Inflammatory macrophage treated with lipopolysaccharide for 1 hour (primary cell): ENCODE data around the gene RASL10B.
"Not testable (repeated sequence)": the region's sequence is repeated elsewhere in the genome, so short reads cannot be mapped to it uniquely, and the experiment has no call there.

Experiments
- DNase-seq, 2 donors: peaks; one replicate each; pipeline ENCODE4 v3.0.0-alpha.2; 2020 to 2022

Gene RASL10B, protein sequence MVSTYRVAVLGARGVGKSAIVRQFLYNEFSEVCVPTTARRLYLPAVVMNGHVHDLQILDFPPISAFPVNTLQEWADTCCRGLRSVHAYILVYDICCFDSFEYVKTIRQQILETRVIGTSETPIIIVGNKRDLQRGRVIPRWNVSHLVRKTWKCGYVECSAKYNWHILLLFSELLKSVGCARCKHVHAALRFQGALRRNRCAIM

GRCh38 chr17:35731239-35731916, at the start of gene RASL10B:
TSS of gene RASL10B (plus strand) at chr17:35731639. CDS start at chr17:35735185, 3,546 bp downstream.
- no peak for DNase-seq

DNA sequence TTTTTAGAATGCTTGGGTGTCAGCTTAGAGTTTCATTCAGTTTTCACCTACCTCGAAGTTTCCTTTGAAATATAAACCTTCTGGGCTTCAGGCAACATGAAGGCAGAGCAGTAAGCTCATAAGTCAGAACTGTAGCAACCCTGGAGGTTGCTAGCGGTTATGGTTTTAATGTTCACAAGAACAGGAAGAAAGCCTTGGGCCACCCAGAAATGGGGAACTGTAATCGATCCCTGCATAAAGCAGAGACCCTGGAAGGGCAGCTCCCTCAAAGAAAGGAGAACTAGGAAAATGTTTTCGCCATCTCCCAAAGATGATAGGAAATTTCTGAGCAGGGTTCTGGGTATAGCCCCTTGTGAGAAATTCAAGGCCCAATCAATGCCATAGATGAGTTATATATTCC, 47.8 kb upstream of the RASL10B start:
- peak; percentile 45 to 61 for DNase-seq

DNA sequence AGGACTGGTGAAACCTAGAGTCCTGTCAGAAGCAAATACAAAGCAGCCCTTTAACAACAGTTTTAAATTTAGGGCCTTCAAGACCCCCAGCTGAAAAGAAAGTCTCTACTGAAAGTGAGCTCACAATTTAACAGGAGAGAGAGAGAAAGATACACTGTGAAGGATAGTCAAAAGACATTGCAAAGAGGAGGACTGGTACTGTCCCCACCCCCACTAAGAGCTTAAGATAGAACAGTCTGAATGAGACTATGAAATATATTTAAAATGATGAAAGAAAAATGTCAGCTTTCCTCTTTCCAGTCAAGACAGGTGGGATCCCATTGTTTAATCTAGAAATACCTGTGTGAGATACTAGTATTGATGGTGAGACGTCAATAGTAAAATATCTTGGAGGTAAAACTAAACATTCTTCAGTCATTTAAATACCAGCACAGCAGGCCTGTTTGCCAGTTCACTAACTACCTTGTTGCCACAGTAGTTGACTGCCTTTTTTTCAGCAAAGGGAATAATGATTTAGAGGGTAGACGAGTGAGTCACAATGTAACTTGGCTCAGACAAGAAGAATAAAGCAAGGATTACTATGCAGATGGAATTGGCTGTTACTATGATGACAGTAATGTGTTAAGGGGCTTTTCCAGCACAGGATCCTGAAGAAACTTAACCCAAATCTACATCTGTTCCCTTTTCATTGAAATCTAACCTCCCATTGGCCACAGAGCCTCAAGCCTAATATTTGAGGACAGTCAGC, 47.2 kb upstream of the RASL10B start:
- DNase-seq = no peak

DNA sequence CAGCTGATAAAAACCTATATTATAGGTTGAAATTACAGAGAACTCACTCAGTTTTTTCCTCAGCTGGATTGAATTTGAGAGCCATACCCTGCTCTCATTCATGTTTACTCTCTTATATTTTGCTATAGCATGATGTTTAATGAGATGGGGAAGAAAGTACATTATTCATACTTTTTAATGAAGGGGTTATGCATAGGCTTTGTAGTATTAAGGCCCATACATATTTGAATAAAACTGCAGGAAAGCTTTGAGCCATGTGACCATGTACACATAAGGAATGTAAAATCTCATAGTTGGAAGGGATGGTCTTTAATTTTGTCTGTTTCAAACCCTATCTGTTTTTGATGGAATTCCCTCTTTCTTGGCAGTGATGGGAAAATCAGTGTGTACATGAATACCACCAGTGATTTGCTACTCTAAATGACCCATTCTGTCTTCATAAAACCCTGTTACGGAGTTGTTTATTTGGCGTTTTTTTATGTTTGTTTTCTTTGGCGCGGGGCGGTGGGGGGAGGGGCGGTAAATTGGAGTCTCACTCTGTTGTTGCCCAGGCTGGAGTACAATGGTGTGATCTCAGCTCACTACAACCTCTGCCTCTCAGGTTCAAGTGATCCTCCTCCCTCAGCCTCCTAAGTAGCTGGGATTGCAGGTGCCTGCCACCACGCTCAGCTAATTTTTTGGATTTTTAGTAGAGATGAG, 38.8 kb upstream of the RASL10B start:
- DNase-seq = no peak

DNA sequence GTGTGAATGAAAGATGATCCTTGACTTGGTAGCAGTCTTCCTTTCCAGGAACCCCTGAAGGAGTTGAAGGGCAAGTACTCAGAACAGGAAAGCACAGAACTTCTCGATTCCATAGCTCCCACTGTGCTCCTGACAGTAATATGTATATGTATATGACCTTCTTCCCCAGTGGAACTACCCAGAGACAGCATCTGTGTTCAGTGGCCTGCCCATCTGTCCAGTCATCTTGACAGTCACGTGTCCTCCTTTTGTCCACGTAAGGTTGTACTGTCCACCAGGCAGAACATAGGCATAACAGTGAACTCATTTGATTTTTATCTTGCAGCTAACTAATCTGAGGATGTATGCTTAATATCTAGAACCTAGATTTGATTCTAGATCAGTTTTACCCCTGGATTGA, 37.8 kb upstream of the RASL10B start:
- no peak for DNase-seq

DNA sequence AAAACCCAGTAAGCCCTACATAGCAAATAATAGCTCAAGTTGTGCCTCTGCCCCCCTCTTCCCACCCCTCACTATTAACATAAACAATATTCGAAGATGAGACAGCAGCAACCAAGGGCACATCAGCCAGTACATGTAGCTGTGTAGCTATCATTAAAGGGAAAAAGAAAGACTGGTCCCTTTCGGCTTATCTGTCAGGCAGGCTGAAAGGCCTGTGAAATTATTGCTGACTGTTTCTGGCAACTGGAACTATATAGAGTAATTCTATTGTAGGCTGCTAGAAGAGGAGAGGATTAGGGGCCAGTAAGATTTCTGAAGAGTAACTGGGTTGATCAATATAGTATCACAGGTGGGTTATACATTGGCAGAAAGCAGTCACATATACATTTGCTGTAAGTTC, 36.5 kb upstream of the RASL10B start:
- DNase-seq = no peak

GRCh38 chr17:35695613-35696012, 35.8 kb upstream of the RASL10B start:
- no peak for DNase-seq

- DNase-seq = no peak
Measured at GRCh38 chr17:35698800-35699199, 32.6 kb upstream of the RASL10B start.

- DNase-seq = no peak
Measured at GRCh38 chr17:35700150-35700549, 31.3 kb upstream of the RASL10B start.

DNA sequence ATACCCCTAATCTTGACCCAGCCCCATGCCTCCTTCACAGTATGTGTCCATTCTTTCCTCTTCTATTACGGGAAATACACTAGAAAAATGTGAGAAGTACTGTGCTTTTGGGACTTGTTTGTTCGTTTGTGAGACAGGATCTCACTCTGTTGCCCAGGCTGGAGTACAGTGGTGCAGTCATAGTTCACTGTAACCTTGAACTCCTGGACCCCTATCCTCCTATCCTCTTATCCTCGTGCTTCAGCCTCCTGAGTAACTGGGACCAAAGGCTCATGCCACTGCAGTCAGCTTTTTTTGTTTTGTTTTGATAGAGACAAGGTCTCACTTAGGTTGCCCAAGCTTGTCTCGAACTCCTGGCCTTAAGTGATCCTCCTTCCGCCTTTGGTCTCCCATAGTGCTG, 29.9 kb upstream of the RASL10B start:
- DNase-seq = no peak

DNA sequence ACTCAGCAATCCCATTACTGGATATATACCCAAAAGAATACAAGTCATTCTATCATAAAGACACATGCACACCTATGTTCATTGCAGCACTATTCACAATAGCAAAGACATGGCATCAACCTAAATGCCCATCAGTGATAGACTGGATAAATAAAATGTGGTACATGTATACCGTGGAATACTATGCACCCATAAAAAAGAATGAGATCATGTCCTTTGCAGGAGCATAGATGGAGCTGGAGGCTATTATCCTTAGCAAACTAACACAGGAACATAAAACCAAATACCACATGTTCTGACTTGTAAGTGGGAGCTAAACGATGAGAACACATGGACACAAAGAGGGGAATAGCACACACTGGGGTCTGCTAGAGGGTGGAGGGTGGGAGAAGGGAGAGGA, 28.1 kb upstream of the RASL10B start:
- DNase-seq = not testable (repeated sequence)

DNA sequence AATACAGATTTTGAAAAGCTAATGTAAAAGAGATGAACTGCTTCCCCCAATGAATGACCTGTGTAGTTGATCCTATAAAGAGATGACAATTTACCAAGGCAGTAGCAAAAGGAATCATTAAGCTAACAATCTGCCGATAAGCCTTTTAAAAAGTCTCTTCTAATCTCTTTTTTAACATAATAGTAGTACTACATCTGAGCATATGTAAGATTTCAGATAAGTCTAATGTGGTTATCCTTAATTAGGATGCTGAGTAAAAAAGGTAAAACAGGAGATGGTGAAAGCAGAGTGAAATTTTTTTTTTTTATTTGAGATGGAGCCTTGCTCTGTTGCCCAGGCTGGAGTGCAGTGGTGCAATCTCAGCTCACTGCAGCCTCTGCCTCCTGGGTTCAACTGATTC, 26.2 kb upstream of the RASL10B start:
- DNase-seq = no peak

- no peak for DNase-seq
Measured at GRCh38 chr17:35705705-35706104, 25.7 kb upstream of the RASL10B start.

DNA sequence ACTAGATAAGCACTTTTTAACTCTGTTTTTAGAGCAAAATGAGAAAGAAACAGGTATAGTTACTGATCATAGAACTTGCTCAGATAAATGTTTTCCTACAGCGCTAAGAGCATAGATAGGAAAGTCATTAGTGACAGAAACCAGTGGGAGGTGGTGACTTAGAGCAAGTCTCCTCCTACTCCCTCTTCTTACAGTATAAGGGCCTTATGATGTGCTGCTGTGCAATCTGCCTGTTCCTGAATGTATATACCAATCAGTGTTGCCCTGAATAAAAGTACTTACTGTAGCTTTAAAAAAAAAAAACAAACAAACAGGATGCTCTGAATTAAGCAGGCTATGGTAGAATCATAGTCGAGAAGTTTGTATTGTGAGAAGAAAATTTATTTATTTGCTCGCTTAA, 23.3 kb upstream of the RASL10B start:
- DNase-seq = peak; percentile 17 to 61

- DNase-seq = no peak
Measured at GRCh38 chr17:35708951-35709350, 22.5 kb upstream of the RASL10B start.

- DNase-seq = no peak
Measured at GRCh38 chr17:35709874-35710273, 21.6 kb upstream of the RASL10B start.

DNA sequence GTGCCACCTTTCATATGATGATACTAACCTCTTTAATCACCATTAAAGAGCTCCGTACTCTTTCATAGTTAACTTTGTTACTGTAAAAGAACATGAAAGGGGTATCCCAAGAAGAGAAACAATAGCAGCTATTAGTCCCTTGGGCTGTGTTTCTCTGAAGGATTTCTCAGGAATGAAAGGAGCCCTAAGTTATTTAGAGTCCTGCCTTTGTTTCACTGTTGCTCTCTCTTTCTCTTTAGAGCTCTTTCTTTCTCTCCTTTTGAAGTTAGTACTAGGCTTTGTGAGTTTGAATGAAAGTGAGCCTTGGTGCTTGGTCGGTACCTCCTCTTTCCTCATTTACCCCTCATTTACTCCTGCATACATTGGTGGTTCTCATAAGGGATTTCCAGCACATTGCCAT, 20.5 kb upstream of the RASL10B start:
- no peak for DNase-seq

DNA sequence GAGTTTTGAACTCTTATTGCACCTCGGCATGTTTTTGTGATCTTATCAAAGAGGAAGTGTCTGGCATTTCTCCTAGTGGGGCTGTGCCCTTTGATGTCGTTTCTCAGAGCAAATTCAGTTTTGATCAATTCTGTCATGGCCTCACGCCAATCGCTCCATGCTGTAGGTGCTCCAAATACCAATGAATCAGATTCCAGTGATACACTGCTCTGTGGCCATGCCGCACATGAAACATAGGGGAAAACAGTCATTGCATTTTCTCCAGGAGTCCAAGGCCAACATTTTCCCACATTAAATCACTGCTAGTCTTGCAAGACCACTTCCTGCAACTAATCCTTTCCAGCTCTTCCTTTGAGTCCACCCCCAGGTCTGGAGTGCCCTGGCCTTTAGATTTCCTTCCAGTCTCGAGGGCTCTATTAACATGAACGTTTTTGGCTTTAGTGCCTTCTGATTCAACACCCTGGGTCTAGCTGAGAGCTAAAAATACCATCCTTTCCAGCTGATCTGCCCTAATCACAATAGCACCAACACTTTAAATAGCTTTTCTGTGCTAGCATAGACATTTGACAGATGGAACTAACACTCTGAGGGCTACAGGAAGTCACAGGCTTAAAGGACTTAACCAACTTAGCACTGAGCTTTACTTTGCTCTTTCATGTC, 18.2 kb upstream of the RASL10B start:
- DNase-seq = no peak

DNA sequence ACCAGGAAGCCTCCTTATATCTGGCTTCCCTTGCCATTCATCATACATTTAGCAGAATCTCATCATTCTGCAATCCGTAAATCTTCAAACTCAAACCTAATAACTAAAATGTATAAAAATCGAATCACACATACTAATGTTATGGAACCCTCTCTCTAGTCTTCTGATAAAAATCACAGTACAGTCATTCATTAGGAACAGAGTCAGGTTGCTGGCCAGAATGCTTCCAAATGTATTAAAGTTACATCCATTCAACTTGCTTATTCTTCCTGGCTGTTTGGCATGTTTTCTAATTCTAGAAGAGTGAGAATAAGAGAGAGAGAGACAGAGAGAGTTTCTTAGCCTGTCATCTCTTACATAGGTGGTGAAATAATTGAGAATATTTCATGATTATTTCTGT, 16.5 kb upstream of the RASL10B start:
- DNase-seq = no peak

- DNase-seq = no peak
Measured at GRCh38 chr17:35715416-35715815, 16.0 kb upstream of the RASL10B start.

DNA sequence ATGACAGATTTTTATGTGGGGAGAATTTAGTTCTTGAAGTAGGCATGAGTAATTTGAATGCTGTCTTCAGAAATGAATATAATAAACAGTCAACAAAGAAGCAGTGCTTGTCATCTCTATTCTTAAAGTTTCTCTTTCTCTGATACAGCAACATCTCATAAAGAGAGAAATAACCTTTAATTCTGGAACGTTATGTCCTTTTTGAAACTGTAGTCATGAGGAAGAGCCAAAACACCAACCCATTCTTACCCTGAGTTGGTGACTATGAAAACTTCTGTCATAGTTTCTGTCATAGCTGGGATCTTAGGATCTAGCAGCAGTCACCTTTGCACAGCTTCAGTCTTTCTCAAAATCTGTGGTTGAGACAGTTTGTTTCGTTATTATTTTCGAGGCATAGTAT, 15.3 kb upstream of the RASL10B start:
- no peak for DNase-seq

- no peak for DNase-seq
Measured at GRCh38 chr17:35716897-35717465, 14.5 kb upstream of the RASL10B start.

- DNase-seq = no peak
Measured at GRCh38 chr17:35717475-35717874, 14.0 kb upstream of the RASL10B start.
